HCT116 (cell line): ENCODE data around the gene SHISAL1. TPM values are rescaled to one million over a fixed set of nuclear protein-coding genes. Genes with fewer than 3 reads are reported as not detected.

Source experiments
- ATAC-seq: fragments of 200-7000 bp; cut with Tn5 transposase; 2 replicates; pipeline ENCODE4 v1.9.1; 2020; ENCODE audit warnings: mild to moderate bottlenecking, moderate library complexity
- BruUV-seq: library from RNA; stranded (reverse); fragments of 400-500 nt; replicated peaks from 2 replicates; lab custom pipeline; 2021; lab: Mats Ljungman, UMichigan
- CTCF ChIA-PET: fragments of 300-600 bp; sonication (Branson Sonifier 250); formaldehyde crosslinking; loops from one replicate; lab custom pipeline; 2021; ENCODE audit warnings: antibody characterized with exemption; lab: Charles Lee
- POLR2A ChIA-PET: fragments of 300-600, 350-600 bp; sonication (Branson Sonifier 250); formaldehyde crosslinking; loops from one replicate; lab custom pipeline; 2021; ENCODE audit warnings: antibody characterized with exemption; lab: Charles Lee
- RAD21 ChIA-PET, 2 experiments: fragments of 300-600 bp; sonication (Branson Sonifier 250); formaldehyde crosslinking; loops; one replicate each; lab custom pipeline; 2023; ENCODE audit warnings: low total read pairs in 2 of 2; ENCODE audit not compliant: uncharacterized antibody in 2 of 2, unreplicated experiment in 2 of 2, low non-redundant PET in 1 of 2; lab: Charles Lee
- DNase-seq: peaks from one replicate; pipeline ENCODE4 v3.0.0-alpha.2; 2010; ENCODE audit warnings: low read depth, low spot score
- H2AFZ ChIP-seq: fragments of 200-600 bp; shearing (Covaris generic), sonication (generic); 2 replicates; pipeline ENCODE4 v1.6.1; 2017; ENCODE audit warnings: low read depth, mixed run types, mixed read lengths, antibody characterized with exemption, low read length; ENCODE audit not compliant: poor library complexity, severe bottlenecking
- H3K27ac ChIP-seq: 2 replicates; pipeline ENCODE4 v1.5.1; 2012; ENCODE audit warnings: low read depth, low read length
- H3K27me3 ChIP-seq: fragments of 200-600 bp; sonication (generic); 2 replicates; pipeline ENCODE4 v1.6.1; 2016; ENCODE audit warnings: mixed run types, low read length, mixed read lengths; ENCODE audit not compliant: insufficient read depth
- H3K36me3 ChIP-seq, 2 experiments: fragments of 200-500 bp in 1 of 2; fragments of 200-600 bp in 1 of 2; sonication (Bioruptor generic) in 1 of 2; sonication (generic) in 1 of 2; 2 replicates each; pipeline versions ENCODE4 v1.5.1 to v1.6.1; 2014 to 2016; ENCODE audit warnings: low read length in 2 of 2, inconsistent platforms in 1 of 2, mixed read lengths in 1 of 2, mixed run types in 1 of 2; ENCODE audit not compliant: insufficient read depth in 2 of 2, control insufficient read depth in 1 of 2
- H3K4me1 ChIP-seq, 2 experiments: fragments of 200-600 bp in 1 of 2; sonication (generic) in 1 of 2; 2 replicates each; pipeline versions ENCODE4 v1.5.1 to v1.6.1; 2012 to 2017; ENCODE audit warnings: low read length in 2 of 2, inconsistent platforms in 1 of 2, mild to moderate bottlenecking in 1 of 2, mixed read lengths in 1 of 2, mixed run types in 1 of 2, moderate library complexity in 1 of 2; ENCODE audit not compliant: insufficient read depth in 2 of 2, control insufficient read depth in 1 of 2
- H3K4me2 ChIP-seq: fragments of 200-600 bp; sonication (generic); 2 replicates; pipeline ENCODE4 v1.6.1; 2017; ENCODE audit warnings: mixed run types, low read length, mixed read lengths
- H3K4me3 ChIP-seq, 2 experiments: fragments of 200-600 bp in 1 of 2; sonication (generic) in 1 of 2; replicated peaks in 1 of 2; 2 replicates each; pipeline ENCODE4 v1.5.1; 2011 to 2016; ENCODE audit warnings: low read length in 2 of 2, control low read depth in 1 of 2, low read depth in 1 of 2, mild to moderate bottlenecking in 1 of 2, mixed read lengths in 1 of 2, mixed run types in 1 of 2
- H3K79me2 ChIP-seq: fragments of 200-600 bp; sonication (generic); 2 replicates; pipeline ENCODE4 v1.6.1; 2017; ENCODE audit warnings: mild to moderate bottlenecking, mixed run types, low read length, moderate library complexity, mixed read lengths; ENCODE audit not compliant: insufficient read depth
- H3K9ac ChIP-seq: fragments of 200-600 bp; sonication (generic); 2 replicates; pipeline ENCODE4 v1.6.1; 2016; ENCODE audit warnings: low read length, mixed read lengths
- H3K9me2 ChIP-seq: fragments of 200-600 bp; sonication (generic), shearing (Covaris generic); 2 replicates; pipeline ENCODE4 v1.6.1; 2017; ENCODE audit warnings: mixed run types, mild to moderate bottlenecking, moderate library complexity; ENCODE audit not compliant: insufficient read depth
- H3K9me3 ChIP-seq, 2 experiments: fragments of 200-500 bp in 1 of 2; fragments of 200-600 bp in 1 of 2; sonication (Bioruptor generic) in 1 of 2; sonication (generic) in 1 of 2; 2 replicates each; pipeline ENCODE4 v1.6.1; 2014 to 2017; ENCODE audit warnings: low read length in 2 of 2, mixed read lengths in 2 of 2, inconsistent platforms in 1 of 2, low read depth in 1 of 2, mild to moderate bottlenecking in 1 of 2, mixed run types in 1 of 2, moderate library complexity in 1 of 2; ENCODE audit not compliant: control insufficient read depth in 1 of 2, insufficient read depth in 1 of 2
- H4K20me1 ChIP-seq: fragments of 200-600 bp; sonication (generic), shearing (Covaris generic); 2 replicates; pipeline ENCODE4 v1.6.1; 2017; ENCODE audit warnings: mixed run types, mild to moderate bottlenecking, moderate library complexity; ENCODE audit not compliant: insufficient read depth
- ATF3 ChIP-seq: IDR thresholded peaks from 2 replicates; pipeline ENCODE4 v1.6.1; 2012
- EGR1 ChIP-seq: IDR thresholded peaks from 2 replicates; pipeline ENCODE4 v1.6.1; 2012; ENCODE audit warnings: low read depth
- EZH2 ChIP-seq: fragments of 200-600 bp; sonication (generic); IDR thresholded peaks from 2 replicates; pipeline ENCODE4 v1.6.1; 2017; ENCODE audit warnings: antibody characterized with exemption, mixed run types
- POLR2A ChIP-seq: IDR thresholded peaks from 2 replicates; pipeline ENCODE4 v1.7.0; 2011; ENCODE audit warnings: borderline replicate concordance; ENCODE audit not compliant: insufficient read depth, insufficient read length; ENCODE audit errors: extremely low read depth
- SRF ChIP-seq: IDR thresholded peaks from 2 replicates; pipeline ENCODE4 v1.6.1; 2012; ENCODE audit warnings: low read depth
- YY1 ChIP-seq: IDR thresholded peaks from 2 replicates; pipeline ENCODE4 v1.6.1; 2011; ENCODE audit warnings: low read length, low read depth, moderate library complexity, mild to moderate bottlenecking; ENCODE audit not compliant: insufficient replicate concordance; ENCODE audit errors: extremely low read depth
- ZNF274 ChIP-seq: fragments of 200-500 bp; sonication (Bioruptor generic); IDR thresholded peaks from 2 replicates; pipeline ENCODE4 v1.6.1; 2014; ENCODE audit warnings: mild to moderate bottlenecking, low read depth, low read length, inconsistent platforms
- intact Hi-C: fragments of 100-400 bp; cut with micrococcal nuclease; formaldehyde crosslinking; loops from 2 replicates; pipeline ENCODE4 v1.10.0; 2022
- total RNA-seq: library from RNA; stranded (reverse); gene quantifications from one replicate; pipeline ENCODE4 v1.2.1, GENCODE V29; 2021; ENCODE audit not compliant: unreplicated experiment
- TF ChIP-seq, protein P1 (sequence below): IDR thresholded peaks from 2 replicates; pipeline ENCODE4 v1.6.1; 2012
- TF ChIP-seq, protein P2 (sequence below): IDR thresholded peaks from 2 replicates; pipeline ENCODE4 v1.6.1; 2012; ENCODE audit warnings: low read depth

The SHISAL1 gene
- total RNA-seq, 1 experiment from 2014 or later: not detected

DNA sequence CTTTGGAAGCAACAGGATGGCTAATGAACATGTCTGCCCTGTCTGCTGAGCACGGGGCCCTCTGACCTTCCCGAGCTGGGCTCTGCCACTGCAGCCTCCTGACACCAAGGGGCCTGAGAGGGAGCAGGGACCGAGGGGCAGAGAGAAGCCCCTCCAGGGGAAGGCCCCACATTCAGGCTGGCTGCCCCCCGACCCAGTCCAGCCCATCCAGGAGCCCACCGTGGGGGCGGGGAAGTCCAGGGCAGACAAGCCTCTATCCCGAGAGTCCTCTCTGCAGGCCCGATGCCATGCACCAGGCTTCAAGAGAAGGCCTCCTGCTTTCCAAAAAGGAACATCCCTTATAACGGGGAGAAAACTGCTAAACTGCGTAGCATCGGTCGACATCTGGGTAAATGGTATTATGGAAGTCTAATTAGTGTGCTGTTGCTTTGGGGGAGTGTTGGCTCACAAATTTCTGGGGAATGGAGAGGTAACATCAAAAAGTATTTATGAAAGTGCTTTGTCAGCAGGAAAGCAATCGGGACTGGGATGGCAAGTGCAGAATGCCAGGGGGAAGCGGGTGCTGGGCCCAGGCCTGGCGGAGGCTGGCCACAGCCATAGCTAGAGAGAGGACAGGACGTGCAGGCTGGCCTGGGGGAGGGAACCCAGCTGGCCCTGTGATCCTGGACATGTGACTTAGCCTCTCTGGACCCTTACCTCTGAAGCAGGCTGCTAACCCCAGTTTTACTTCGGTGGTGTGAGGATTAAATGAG, 5.3 kb upstream of the SHISAL1 start:
- Histone ChIP-seq H3K27me3 (no peaks in the 10 kb centered on the region), H3K79me2 (no peaks in the 10 kb centered on the region), H3K9me3 (no peaks in the 10 kb centered on the region), H3K4me1 (no peaks in the 10 kb centered on the region), H3K36me3 (no peaks in the 10 kb centered on the region), H3K4me3 (no peak overlapping the region), H2AFZ (no peak overlapping the region), H3K27ac (no peak overlapping the region), H3K4me2 (no peak overlapping the region), H3K9ac (no peak overlapping the region), H4K20me1 (no peaks in the 10 kb centered on the region), H3K9me2 (no peaks in the 10 kb centered on the region)
- POLR2A ChIA-PET: no interaction called here
- no TSS peak for BruUV-seq
- TF ChIP-seq, protein P1, sequence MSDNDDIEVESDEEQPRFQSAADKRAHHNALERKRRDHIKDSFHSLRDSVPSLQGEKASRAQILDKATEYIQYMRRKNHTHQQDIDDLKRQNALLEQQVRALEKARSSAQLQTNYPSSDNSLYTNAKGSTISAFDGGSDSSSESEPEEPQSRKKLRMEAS: no peak
- TF ChIP-seq YY1 (no peak), SRF (no peak), EGR1 (no peak), ATF3 (no peak), EZH2 (no peak)
- intact Hi-C loops: no loop called here
- CTCF ChIA-PET: no interaction called here
- ATAC-seq (no peak), DNase-seq (no peak)
- RAD21 ChIA-PET: no interaction called here

DNA sequence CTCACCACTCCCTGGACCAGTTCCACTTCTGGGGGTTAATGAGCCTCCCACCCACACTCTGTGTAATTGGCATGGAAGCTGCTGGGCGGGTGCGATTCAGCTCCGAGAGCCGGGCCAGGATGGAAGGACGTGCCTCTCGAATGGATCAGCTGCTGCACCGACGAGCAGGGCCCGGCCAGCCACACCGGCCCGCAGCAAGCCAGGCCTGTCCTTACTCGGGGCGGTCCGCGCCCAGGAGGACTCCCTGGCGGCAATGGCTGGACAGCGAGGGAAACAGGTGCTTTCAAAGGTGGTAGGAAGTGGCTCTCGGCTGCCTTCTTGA, 4.3 kb upstream of the SHISAL1 start:
- H2AFZ ChIP-seq: no peak overlapping the region
- no peak overlapping the region for H3K4me3 ChIP-seq
- no peaks in the 10 kb centered on the region for H4K20me1 ChIP-seq
- no peaks in the 10 kb centered on the region for H3K36me3 ChIP-seq
- intact Hi-C loops: no loop called here
- TF ChIP-seq POLR2A (no peak), ZNF274 (no peak), EGR1 (no peak)
- TF ChIP-seq, protein P2, sequence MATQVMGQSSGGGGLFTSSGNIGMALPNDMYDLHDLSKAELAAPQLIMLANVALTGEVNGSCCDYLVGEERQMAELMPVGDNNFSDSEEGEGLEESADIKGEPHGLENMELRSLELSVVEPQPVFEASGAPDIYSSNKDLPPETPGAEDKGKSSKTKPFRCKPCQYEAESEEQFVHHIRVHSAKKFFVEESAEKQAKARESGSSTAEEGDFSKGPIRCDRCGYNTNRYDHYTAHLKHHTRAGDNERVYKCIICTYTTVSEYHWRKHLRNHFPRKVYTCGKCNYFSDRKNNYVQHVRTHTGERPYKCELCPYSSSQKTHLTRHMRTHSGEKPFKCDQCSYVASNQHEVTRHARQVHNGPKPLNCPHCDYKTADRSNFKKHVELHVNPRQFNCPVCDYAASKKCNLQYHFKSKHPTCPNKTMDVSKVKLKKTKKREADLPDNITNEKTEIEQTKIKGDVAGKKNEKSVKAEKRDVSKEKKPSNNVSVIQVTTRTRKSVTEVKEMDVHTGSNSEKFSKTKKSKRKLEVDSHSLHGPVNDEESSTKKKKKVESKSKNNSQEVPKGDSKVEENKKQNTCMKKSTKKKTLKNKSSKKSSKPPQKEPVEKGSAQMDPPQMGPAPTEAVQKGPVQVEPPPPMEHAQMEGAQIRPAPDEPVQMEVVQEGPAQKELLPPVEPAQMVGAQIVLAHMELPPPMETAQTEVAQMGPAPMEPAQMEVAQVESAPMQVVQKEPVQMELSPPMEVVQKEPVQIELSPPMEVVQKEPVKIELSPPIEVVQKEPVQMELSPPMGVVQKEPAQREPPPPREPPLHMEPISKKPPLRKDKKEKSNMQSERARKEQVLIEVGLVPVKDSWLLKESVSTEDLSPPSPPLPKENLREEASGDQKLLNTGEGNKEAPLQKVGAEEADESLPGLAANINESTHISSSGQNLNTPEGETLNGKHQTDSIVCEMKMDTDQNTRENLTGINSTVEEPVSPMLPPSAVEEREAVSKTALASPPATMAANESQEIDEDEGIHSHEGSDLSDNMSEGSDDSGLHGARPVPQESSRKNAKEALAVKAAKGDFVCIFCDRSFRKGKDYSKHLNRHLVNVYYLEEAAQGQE: no peak
- no peaks in the 10 kb centered on the region for H3K9me2 ChIP-seq
- POLR2A ChIA-PET: no interaction called here
- no peaks in the 10 kb centered on the region for H3K79me2 ChIP-seq
- no peaks in the 10 kb centered on the region for H3K27me3 ChIP-seq
- no peaks in the 10 kb centered on the region for H3K4me1 ChIP-seq
- ATAC-seq (no peak), DNase-seq (no peak)
- H3K27ac ChIP-seq: no peak overlapping the region
- CTCF ChIA-PET: no interaction called here
- BruUV-seq: no TSS peak
- no peak overlapping the region for H3K4me2 ChIP-seq
- no peaks in the 10 kb centered on the region for H3K9me3 ChIP-seq
- RAD21 ChIA-PET: no interaction called here
- H3K9ac ChIP-seq: no peak overlapping the region
